Measurements from ENCODE around the gene RAB11FIP4.

RAB11FIP4 gene

GRCh38 chr17:31461227-31461810, 69.8 kb downstream of the RAB11FIP4 start:
- no peak for DNase-seq

- no peak for DNase-seq
Measured at GRCh38 chr17:31462261-31462660, 70.8 kb downstream of the RAB11FIP4 start.

- no peak for DNase-seq
Measured at GRCh38 chr17:31466096-31466760, 74.8 kb downstream of the RAB11FIP4 start.

GRCh38 chr17:31467502-31468256, 76.2 kb downstream of the RAB11FIP4 start:
- no peak for DNase-seq

GRCh38 chr17:31469959-31470358, 78.5 kb downstream of the RAB11FIP4 start:
- DNase-seq = no peak

- DNase-seq = no peak
Measured at GRCh38 chr17:31470592-31470991, 79.1 kb downstream of the RAB11FIP4 start.

- DNase-seq = no peak
Measured at GRCh38 chr17:31472137-31472536, 80.7 kb downstream of the RAB11FIP4 start.

- no peak for DNase-seq
Measured at GRCh38 chr17:31475378-31476162, 84.1 kb downstream of the RAB11FIP4 start.

- DNase-seq = no peak
Measured at GRCh38 chr17:31476525-31477416, 85.3 kb downstream of the RAB11FIP4 start.

GRCh38 chr17:31477417-31478055, 86.1 kb downstream of the RAB11FIP4 start:
- DNase-seq = no peak

GRCh38 chr17:31479062-31479408, 87.6 kb downstream of the RAB11FIP4 start:
- no peak for DNase-seq

GRCh38 chr17:31479524-31479923, 88.0 kb downstream of the RAB11FIP4 start:
- DNase-seq = no peak

GRCh38 chr17:31480067-31480466, 88.6 kb downstream of the RAB11FIP4 start:
- DNase-seq = no peak

GRCh38 chr17:31480904-31481782, 89.7 kb downstream of the RAB11FIP4 start:
- DNase-seq = no peak

GRCh38 chr17:31481783-31482081, 90.3 kb downstream of the RAB11FIP4 start:
- DNase-seq = no peak

GRCh38 chr17:31484821-31485220, 93.3 kb downstream of the RAB11FIP4 start:
- DNase-seq = no peak

GRCh38 chr17:31486351-31487062, 95.0 kb downstream of the RAB11FIP4 start:
- DNase-seq = no peak

- no peak for DNase-seq
Measured at GRCh38 chr17:31487063-31487647, 95.7 kb downstream of the RAB11FIP4 start.

- DNase-seq = peak; percentile 94
Measured at GRCh38 chr17:31487648-31488263, 96.3 kb downstream of the RAB11FIP4 start.

All from T-helper 9 cell (primary cell).